ENCODE measurements around the gene ZCCHC7. TPM values are rescaled to one million over a fixed set of nuclear protein-coding genes. Genes with fewer than 3 reads are reported as not detected.

ZCCHC7 gene
- total RNA-seq, 4 donors from 2014 or later, result 4.8 to 11.2 (median 6.9) TPM

DNA sequence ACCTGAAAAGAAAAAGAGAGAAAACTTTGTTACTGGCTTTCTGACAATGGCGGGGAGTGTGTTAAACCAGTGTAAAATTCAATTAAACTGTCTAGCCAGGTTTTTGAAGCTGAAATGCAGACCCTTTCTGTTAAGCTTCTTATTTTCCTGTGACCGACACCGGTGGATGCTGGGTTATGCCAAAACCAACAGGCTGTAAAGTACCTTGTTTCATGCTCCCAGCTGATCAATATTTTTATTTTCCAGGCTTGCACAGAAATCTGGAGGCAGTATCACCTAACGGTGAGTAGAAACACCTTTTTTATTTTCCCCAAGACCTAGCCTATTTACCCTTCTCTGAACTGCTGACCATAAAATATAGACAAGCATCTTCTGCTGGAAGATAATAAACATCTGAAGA, 207.2 kb downstream of the ZCCHC7 start:
- no peaks in the 10 kb centered on the region for H3K36me3 ChIP-seq
- H3K4me3 ChIP-seq, result no peak overlapping the region
- H3K27ac ChIP-seq, result no peak overlapping the region
- in situ Hi-C loops (cut with MboI; ENCODE audit: low sequenced_read_pairs in 4 of 4), result no loop called here
- no peaks in the 10 kb centered on the region for H3K9me3 ChIP-seq
- H3K4me1 ChIP-seq, result no peaks in the 10 kb centered on the region
- no peak for ATAC-seq
- intact Hi-C loops (cut with DNase I; ENCODE audit: low total_unique reads), result loop anchor here (5.0 to 10.0 kb wide), 2 partner anchors 243 to 455 kb away; no protein-coding TSS in a partner anchor
- no peaks in the 10 kb centered on the region for H3K27me3 ChIP-seq
- TF ChIP-seq POLR2A (IDR thresholded peaks at IDR 0.05), result no peak
- DNase-seq, result no peak

DNA sequence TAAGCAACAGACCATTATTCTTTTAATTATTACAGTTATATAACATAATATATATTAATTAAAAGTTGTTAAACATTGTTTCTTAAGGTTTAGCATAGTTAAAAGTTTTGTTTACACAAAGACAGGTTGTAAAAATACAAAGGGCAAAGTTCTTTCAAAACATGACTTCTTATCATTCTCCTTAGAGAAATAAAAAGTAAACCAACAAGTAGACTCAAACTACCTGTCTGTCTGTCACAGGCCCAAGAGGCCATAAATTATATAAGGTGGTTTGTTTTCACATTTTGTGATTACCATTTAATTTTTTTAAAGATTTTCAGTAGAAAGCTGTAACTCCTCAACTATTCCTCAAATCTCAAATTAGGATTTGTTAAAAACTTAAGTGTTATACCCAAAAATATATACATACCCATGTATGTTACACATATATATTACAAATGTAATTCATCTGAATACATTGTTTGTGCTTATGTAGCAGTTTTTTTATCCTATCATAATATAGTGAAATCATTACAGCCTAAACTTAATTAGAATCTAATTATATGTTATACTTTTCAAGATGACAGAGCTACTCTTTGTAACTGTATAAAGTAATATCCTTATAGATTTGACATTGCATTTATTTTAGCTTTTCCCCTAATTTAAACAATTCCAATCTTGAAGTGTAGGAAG, 208.3 kb downstream of the ZCCHC7 start:
- Histone ChIP-seq H3K4me3 (no peak overlapping the region), H3K27me3 (no peaks in the 10 kb centered on the region), H3K36me3 (no peaks in the 10 kb centered on the region), H3K4me1 (no peaks in the 10 kb centered on the region), H3K9me3 (no peaks in the 10 kb centered on the region), H3K27ac (no peak overlapping the region)
- no peak for TF ChIP-seq POLR2A (IDR thresholded peaks at IDR 0.05)
- TF ChIP-seq, protein P1, sequence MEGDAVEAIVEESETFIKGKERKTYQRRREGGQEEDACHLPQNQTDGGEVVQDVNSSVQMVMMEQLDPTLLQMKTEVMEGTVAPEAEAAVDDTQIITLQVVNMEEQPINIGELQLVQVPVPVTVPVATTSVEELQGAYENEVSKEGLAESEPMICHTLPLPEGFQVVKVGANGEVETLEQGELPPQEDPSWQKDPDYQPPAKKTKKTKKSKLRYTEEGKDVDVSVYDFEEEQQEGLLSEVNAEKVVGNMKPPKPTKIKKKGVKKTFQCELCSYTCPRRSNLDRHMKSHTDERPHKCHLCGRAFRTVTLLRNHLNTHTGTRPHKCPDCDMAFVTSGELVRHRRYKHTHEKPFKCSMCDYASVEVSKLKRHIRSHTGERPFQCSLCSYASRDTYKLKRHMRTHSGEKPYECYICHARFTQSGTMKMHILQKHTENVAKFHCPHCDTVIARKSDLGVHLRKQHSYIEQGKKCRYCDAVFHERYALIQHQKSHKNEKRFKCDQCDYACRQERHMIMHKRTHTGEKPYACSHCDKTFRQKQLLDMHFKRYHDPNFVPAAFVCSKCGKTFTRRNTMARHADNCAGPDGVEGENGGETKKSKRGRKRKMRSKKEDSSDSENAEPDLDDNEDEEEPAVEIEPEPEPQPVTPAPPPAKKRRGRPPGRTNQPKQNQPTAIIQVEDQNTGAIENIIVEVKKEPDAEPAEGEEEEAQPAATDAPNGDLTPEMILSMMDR (IDR thresholded peaks at IDR 0.05 in 4 of 5, conservative IDR thresholded peaks at IDR 0.05 in 1 of 5), result no peak
- no peak for DNase-seq
- intact Hi-C loops (cut with DNase I; ENCODE audit: low total_unique reads), result loop anchor here (5.0 to 10.0 kb wide), 2 partner anchors 244 to 456 kb away; no protein-coding TSS in a partner anchor
- in situ Hi-C loops (cut with MboI; ENCODE audit: low sequenced_read_pairs in 4 of 4), result no loop called here
- no peak for ATAC-seq

DNA sequence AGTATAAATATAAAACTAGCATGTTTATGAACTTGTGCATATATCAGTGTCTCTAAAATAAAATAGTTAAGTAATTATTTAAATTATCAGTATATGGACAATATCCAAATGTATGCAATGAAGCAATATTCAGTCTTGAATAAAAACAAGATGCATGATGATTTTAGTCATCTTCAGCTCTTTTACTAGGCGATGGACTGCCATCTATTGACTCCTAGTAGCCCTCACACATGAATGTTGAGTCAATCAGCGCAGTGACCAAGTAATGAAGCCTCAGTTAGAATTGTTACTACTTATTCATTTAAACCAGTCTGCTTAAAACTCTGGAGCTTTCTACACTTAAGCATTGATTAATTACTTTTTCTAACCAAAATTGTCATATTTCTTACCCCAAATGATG, 209.2 kb downstream of the ZCCHC7 start:
- no peak overlapping the region for H3K27ac ChIP-seq
- no peaks in the 10 kb centered on the region for H3K4me1 ChIP-seq
- in situ Hi-C loops (cut with MboI; ENCODE audit: low sequenced_read_pairs in 4 of 4), result no loop called here
- TF ChIP-seq POLR2A (IDR thresholded peaks at IDR 0.05), result no peak
- TF ChIP-seq, protein P1 (IDR thresholded peaks at IDR 0.05 in 4 of 5, conservative IDR thresholded peaks at IDR 0.05 in 1 of 5), result no peak
- intact Hi-C loops (cut with DNase I; ENCODE audit: low total_unique reads), result loop anchor here (5.0 to 10.0 kb wide), 2 partner anchors 245 to 457 kb away; no protein-coding TSS in a partner anchor
- ATAC-seq, result no peak
- DNase-seq, result no peak
- no peaks in the 10 kb centered on the region for H3K9me3 ChIP-seq
- H3K27me3 ChIP-seq, result no peaks in the 10 kb centered on the region
- no peaks in the 10 kb centered on the region for H3K36me3 ChIP-seq
- H3K4me3 ChIP-seq, result no peak overlapping the region

DNA sequence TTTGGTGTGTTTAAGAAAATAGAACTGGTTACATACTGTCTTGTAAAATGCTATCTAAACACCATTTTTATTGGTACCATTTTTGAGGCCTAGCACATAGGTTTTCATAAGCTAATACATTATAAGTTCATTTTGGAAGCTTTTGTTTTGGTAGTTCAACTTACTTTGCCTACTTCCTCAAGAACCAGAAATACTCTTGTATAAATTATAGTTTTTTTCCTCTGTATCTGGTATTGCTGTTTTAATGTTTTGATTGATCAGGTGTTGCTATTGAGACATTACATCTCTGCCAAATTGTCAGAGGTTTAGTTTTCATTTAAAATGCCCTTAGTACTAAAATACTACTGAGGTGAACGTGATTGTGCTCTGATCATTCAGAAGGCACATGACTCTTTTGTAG, 211.5 kb downstream of the ZCCHC7 start:
- no peaks in the 10 kb centered on the region for H3K36me3 ChIP-seq
- no peak for DNase-seq
- TF ChIP-seq POLR2A (IDR thresholded peaks at IDR 0.05), result no peak
- TF ChIP-seq, protein P1 (IDR thresholded peaks at IDR 0.05 in 4 of 5, conservative IDR thresholded peaks at IDR 0.05 in 1 of 5), result no peak
- no peak overlapping the region for H3K27ac ChIP-seq
- H3K4me3 ChIP-seq, result no peak overlapping the region
- no peak for ATAC-seq
- no peaks in the 10 kb centered on the region for H3K4me1 ChIP-seq
- H3K9me3 ChIP-seq, result no peaks in the 10 kb centered on the region
- H3K27me3 ChIP-seq, result no peaks in the 10 kb centered on the region
- intact Hi-C loops (cut with DNase I; ENCODE audit: low total_unique reads), result no loop called here
- in situ Hi-C loops (cut with MboI; ENCODE audit: low sequenced_read_pairs in 4 of 4), result no loop called here

DNA sequence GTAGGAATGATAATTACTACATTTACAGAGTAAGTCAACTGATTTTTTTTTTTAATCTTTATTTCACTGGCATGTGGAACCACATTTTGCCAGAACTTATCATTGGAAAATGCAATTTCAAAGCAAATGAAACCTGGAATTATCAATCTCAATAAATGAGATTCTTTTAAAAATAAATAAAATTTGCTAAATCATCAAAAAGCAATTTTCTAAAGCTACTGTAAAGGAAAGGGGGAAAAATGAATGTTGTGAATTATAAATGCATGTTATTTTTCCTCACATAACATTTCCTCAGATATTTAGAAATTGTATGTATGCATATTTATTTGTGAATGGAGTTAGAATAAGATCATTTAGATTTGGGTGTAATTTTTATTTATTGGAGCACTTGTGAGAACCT, 212.2 kb downstream of the ZCCHC7 start:
- intact Hi-C loops (cut with DNase I; ENCODE audit: low total_unique reads), result no loop called here
- H3K9me3 ChIP-seq, result no peaks in the 10 kb centered on the region
- DNase-seq (no peak), ATAC-seq (no peak)
- no peaks in the 10 kb centered on the region for H3K36me3 ChIP-seq
- no peak overlapping the region for H3K4me3 ChIP-seq
- H3K27me3 ChIP-seq, result no peaks in the 10 kb centered on the region
- TF ChIP-seq POLR2A (IDR thresholded peaks at IDR 0.05), result no peak
- TF ChIP-seq, protein P1 (IDR thresholded peaks at IDR 0.05 in 4 of 5, conservative IDR thresholded peaks at IDR 0.05 in 1 of 5), result no peak
- no peaks in the 10 kb centered on the region for H3K4me1 ChIP-seq
- H3K27ac ChIP-seq, result no peak overlapping the region
- in situ Hi-C loops (cut with MboI; ENCODE audit: low sequenced_read_pairs in 4 of 4), result no loop called here

Data from gastrocnemius medialis (tissue), 4 donors.